Choroid plexus epithelial cell (primary cell): ENCODE data around the gene DLL4.

Experiments used
- DNase-seq: peaks from one replicate; pipeline ENCODE4 v3.0.0-alpha.2; 2010; ENCODE audit warnings: low read depth
- H3K4me3 ChIP-seq: 2 replicates; pipeline ENCODE4 v1.5.1; 2011; ENCODE audit warnings: low read depth, mild to moderate bottlenecking, control low read depth, low read length, moderate library complexity
- CTCF ChIP-seq: conservative IDR thresholded peaks from 2 replicates; pipeline ENCODE4 v1.5.1; 2011; ENCODE audit warnings: low read depth, mild to moderate bottlenecking, control low read depth, inconsistent platforms, low read length, moderate library complexity

DLL4 gene

DNA sequence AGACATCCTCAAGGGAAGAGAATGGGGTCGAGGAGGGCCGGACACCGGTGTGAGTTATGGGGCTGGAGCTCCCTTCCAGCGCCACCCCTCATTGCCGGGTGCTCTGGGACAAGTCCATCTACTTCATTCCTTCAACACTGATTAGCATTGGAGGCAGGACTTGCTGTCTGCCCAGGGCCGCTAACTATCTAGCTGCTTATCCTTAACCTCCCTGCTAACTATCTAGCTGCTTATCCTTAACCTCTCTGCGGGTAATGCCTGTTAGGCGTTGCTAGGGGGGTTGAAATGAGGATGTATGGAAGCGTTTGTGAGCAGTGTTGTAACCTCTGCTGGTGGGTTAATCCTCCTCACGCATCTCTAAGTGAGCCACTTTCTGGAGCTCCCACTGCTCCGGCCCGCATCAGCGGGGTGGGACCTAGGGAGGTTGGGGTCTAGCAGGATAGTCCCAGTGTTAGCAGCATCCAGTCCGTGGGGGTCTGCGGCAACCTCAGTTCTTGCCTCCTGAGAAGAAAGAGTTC, 13.3 kb downstream of the DLL4 start:
- DNase-seq, result no peak
- peak; percentile 0 for TF ChIP-seq CTCF
- H3K4me3 ChIP-seq, result peak overlapping the region; percentile 60

DNA sequence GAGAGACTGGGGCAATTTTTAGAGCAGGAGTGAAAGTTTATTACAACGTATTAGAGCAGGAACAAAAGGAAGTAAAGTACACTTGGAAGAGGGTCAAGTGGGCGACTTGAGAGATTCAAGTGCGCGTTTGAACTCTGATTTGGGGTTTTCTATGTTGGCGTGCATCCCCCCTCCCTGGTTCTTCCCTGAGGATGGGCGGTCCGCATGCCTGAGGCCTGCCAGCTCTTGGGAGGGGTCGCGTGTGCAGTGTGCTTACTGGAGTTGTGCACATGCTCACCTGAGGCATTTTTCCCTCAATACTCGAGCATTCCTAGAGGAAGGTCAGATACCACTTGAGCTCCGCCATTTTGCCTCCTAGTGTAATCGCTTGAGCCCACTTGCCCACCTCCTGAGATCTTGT, 13.7 kb downstream of the DLL4 start:
- no peak for TF ChIP-seq CTCF
- no peak overlapping the region for H3K4me3 ChIP-seq
- DNase-seq, result no peak

DNA sequence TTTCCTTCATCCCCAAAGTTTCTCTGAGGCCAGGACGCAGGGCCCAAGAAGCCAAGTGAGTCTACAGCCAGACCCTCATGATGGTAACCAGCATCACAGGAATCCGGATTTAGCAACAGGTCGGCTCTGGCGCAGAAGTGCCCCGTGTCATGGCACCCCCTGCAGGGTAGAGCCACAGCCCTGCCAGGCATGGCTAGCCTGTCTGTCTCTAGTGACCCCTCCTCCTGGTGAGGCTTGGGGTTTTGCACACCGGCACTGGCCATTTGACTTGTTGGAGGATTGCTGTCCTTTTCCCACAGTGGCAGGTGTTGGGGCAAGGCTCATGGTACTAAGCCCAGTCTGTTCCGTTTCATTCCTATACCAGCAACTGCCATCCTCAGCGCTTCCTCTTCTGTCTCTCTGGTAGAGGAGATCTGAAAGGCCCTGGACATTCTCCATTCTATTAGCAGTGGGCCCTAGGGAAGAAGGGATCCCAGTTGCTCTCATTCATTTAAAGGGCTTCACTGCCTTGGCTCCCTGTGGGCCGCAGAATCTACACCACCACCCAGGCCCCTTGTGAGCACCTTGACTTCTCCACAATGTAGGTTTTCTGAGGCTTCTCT, 14.7 kb downstream of the DLL4 start:
- TF ChIP-seq CTCF, result no peak
- H3K4me3 ChIP-seq, result no peak overlapping the region
- no peak for DNase-seq

- TF ChIP-seq CTCF, result no peak
- DNase-seq, result no peak
Measured at GRCh38 chr15:40944510-40945296, 15.6 kb downstream of the DLL4 start.

GRCh38 chr15:40948706-40949473, 19.8 kb downstream of the DLL4 start:
- no peak for DNase-seq
- H3K4me3 ChIP-seq, result no peak overlapping the region
- TF ChIP-seq CTCF, result no peak

More at GRCh38 chr15:40944510-40945296, 15.6 kb downstream of the DLL4 start:
- no peak overlapping the region for H3K4me3 ChIP-seq

- no peak for TF ChIP-seq CTCF
- no peak overlapping the region for H3K4me3 ChIP-seq
Measured at GRCh38 chr15:40949756-40950207, 20.6 kb downstream of the DLL4 start.

More at GRCh38 chr15:40949756-40950207, 20.6 kb downstream of the DLL4 start:
- no peak for DNase-seq
